Suprapubic skin (tissue), 4 donors: ENCODE results near the gene RUSF1. TPM values are rescaled to one million over a fixed set of nuclear protein-coding genes. Genes with fewer than 3 reads are reported as not detected.
"Not testable (repeated sequence)": the region's sequence is repeated elsewhere in the genome, so short reads cannot be mapped to it uniquely, and the experiment has no call there.

Experiments used
- DNase-seq, 2 donors: peaks; one replicate each; pipeline ENCODE4 v3.0.0-alpha.2; 2019; ENCODE audit warnings: low spot score in 2 of 2
- H3K27ac ChIP-seq: fragments of 200-600 bp; sonication (generic); one replicate; pipeline ENCODE4 v1.5.1; 2019
- H3K27me3 ChIP-seq: fragments of 200-600 bp; sonication (generic); one replicate; pipeline ENCODE4 v1.5.1; 2019
- H3K36me3 ChIP-seq: fragments of 200-600 bp; sonication (generic); one replicate; pipeline ENCODE4 v1.5.1; 2019
- H3K4me1 ChIP-seq: fragments of 200-600 bp; sonication (generic); one replicate; pipeline ENCODE4 v1.5.1; 2019
- H3K4me3 ChIP-seq: fragments of 200-600 bp; sonication (generic); one replicate; pipeline ENCODE4 v1.5.1; 2019; ENCODE audit warnings: mild to moderate bottlenecking
- H3K9me3 ChIP-seq: fragments of 200-600 bp; sonication (generic); one replicate; pipeline ENCODE4 v1.5.1; 2019
- EP300 ChIP-seq: sonication (generic); formaldehyde crosslinking; IDR thresholded peaks from one replicate; pipeline ENCODE4 v1.6.1; 2017; ENCODE audit warnings: antibody characterized with exemption
- POLR2A ChIP-seq, 2 donors: fragments of 450-650 bp; IDR thresholded peaks; one replicate each; pipeline ENCODE4 v1.6.1; 2017; ENCODE audit warnings: antibody characterized with exemption in 2 of 2, mild to moderate bottlenecking in 2 of 2, moderate library complexity in 2 of 2
- POLR2AphosphoS5 ChIP-seq, 3 donors: sonication (generic); formaldehyde crosslinking; IDR thresholded peaks; one replicate each; pipeline ENCODE4 v1.6.1; 2017; ENCODE audit warnings: antibody characterized with exemption in 3 of 3
- WGBS: methylation state at CpG from one replicate; pipeline ENCODE4 v1.1.5; 2018; 5-methylcytosine and 5-hydroxymethylcytosine counted together
- total RNA-seq, 4 donors: library from RNA; depleted of rRNA; stranded (reverse); fragments of >200 nt; gene quantifications; one replicate each; pipeline ENCODE4 v1.1.0, GENCODE V29; 2016
- TF ChIP-seq, protein P1 (sequence below), 2 donors: fragments of 200-600 bp in 1 of 2; fragments of 450-650 bp in 1 of 2; sonication (generic) in 1 of 2; IDR thresholded peaks; one replicate each; pipeline ENCODE4 v1.5.1; 2016 to 2019; ENCODE audit warnings: antibody characterized with exemption in 2 of 2, mild to moderate bottlenecking in 1 of 2, moderate library complexity in 1 of 2

Gene RUSF1
- total RNA-seq, 4 donors from 2014 or later = 44.6 to 109 (median 56.1) TPM

DNA sequence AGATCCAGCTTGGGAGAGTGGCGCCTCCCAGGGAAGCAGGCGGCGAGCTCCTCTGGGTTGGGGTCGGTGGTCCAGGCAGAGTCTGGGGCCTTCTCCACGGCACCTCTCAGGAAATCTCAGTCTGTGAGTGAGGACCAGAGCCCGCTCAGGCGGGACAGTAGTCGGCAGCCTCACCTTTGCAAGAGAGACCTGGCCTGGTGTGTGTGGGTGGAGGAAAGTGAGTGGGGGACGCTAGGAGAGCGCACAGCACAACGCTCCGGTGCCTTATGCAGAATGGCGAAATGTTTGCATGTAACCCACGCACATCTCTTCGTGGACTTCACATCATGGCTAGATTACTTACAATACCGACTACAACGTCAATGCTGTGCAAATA is 21.7 kb upstream of the RUSF1 start:
- 48% methylated on average over 12 of the region's 17 CpGs for WGBS
- Histone ChIP-seq H3K4me3 (peak overlapping the region; percentile 50), H3K27me3 (peaks cover 32% of the 10 kb centered on the region), H3K4me1 (peaks cover 18% of the 10 kb centered on the region), H3K27ac (no peak overlapping the region), H3K9me3 (no peaks in the 10 kb centered on the region), H3K36me3 (no peaks in the 10 kb centered on the region)
- DNase-seq = no peak
- TF ChIP-seq EP300 (no peak), POLR2A (IDR thresholded peaks at IDR 0.05) (no peak), POLR2AphosphoS5 (IDR thresholded peaks at IDR 0.05) (no peak)
- TF ChIP-seq, protein P1, sequence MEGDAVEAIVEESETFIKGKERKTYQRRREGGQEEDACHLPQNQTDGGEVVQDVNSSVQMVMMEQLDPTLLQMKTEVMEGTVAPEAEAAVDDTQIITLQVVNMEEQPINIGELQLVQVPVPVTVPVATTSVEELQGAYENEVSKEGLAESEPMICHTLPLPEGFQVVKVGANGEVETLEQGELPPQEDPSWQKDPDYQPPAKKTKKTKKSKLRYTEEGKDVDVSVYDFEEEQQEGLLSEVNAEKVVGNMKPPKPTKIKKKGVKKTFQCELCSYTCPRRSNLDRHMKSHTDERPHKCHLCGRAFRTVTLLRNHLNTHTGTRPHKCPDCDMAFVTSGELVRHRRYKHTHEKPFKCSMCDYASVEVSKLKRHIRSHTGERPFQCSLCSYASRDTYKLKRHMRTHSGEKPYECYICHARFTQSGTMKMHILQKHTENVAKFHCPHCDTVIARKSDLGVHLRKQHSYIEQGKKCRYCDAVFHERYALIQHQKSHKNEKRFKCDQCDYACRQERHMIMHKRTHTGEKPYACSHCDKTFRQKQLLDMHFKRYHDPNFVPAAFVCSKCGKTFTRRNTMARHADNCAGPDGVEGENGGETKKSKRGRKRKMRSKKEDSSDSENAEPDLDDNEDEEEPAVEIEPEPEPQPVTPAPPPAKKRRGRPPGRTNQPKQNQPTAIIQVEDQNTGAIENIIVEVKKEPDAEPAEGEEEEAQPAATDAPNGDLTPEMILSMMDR (IDR thresholded peaks at IDR 0.05) = no peak

GRCh38 chr16:31529108-31529936 is 21.1 kb upstream of the RUSF1 start:
- Histone ChIP-seq H3K27ac (no peak overlapping the region), H3K4me1 (peaks cover 18% of the 10 kb centered on the region), H3K27me3 (peaks cover 28% of the 10 kb centered on the region), H3K9me3 (no peaks in the 10 kb centered on the region), H3K36me3 (no peaks in the 10 kb centered on the region), H3K4me3 (peak overlapping the region; percentile 50)
- no peak for DNase-seq
- TF ChIP-seq POLR2A (IDR thresholded peaks at IDR 0.05) (no peak), POLR2AphosphoS5 (IDR thresholded peaks at IDR 0.05) (no peak), EP300 (no peak)
- TF ChIP-seq, protein P1 (IDR thresholded peaks at IDR 0.05) = no peak
- WGBS = 2% methylated on average over 37 of the region's 52 CpGs

DNA sequence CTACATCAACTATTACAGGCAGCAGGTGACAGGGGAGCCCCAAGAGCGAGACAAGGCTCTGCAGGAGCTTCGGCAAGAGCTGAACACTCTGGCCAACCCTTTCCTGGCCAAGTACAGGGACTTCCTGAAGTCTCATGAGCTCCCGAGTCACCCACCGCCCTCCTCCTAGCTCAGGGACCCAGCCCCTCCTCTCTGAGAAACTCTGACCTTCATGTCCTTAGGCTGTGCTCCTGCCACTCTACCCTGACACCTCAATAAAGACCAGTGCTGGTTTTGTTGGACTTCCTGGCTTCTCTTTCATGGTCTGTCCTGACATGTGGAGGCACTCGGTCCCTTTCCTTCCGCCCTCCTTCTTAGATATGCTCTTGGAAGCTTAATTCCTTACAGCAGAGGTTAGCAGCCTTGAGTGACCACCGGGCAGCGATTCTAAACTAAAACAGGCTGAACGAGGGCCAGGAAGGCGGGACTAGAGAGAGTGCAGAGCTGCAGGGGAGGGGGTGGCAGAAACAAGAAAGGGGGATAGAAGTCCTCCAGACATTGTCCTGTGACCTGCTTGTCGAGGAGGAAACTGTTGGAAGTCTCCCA is 20.4 kb upstream of the RUSF1 start:
- peak overlapping the region; percentile 50 for H3K4me3 ChIP-seq
- H3K27me3 ChIP-seq = peaks cover 26% of the 10 kb centered on the region
- no peak overlapping the region for H3K27ac ChIP-seq
- H3K4me1 ChIP-seq = peaks cover 18% of the 10 kb centered on the region
- H3K9me3 ChIP-seq = no peaks in the 10 kb centered on the region
- H3K36me3 ChIP-seq = no peaks in the 10 kb centered on the region
- 43% methylated on average over 11 of the region's 11 CpGs for WGBS
- no peak for TF ChIP-seq POLR2A (IDR thresholded peaks at IDR 0.05)
- TF ChIP-seq EP300 = no peak
- TF ChIP-seq, protein P1 (IDR thresholded peaks at IDR 0.05) = no peak
- no peak for TF ChIP-seq POLR2AphosphoS5 (IDR thresholded peaks at IDR 0.05)
- no peak for DNase-seq

GRCh38 chr16:31527734-31528274 is 19.6 kb upstream of the RUSF1 start, which contains the start of gene AHSP:
Gene AHSP, plus strand, starts transcription at chr16:31527900. Its CDS starts 240 bp downstream, at chr16:31528140.
- DNase-seq = no peak
- TF ChIP-seq POLR2A (IDR thresholded peaks at IDR 0.05) (no peak), POLR2AphosphoS5 (IDR thresholded peaks at IDR 0.05) (no peak), EP300 (no peak)
- TF ChIP-seq, protein P1 (IDR thresholded peaks at IDR 0.05) = no peak
- H3K27ac ChIP-seq = no peak within 1 kb of the TSS
- WGBS = 51% methylated on average over 6 of the region's 6 CpGs
- H3K27me3 ChIP-seq = peaks cover 22% of the 10 kb centered on the region
- H3K36me3 ChIP-seq = no peaks in the 10 kb centered on the region
- H3K9me3 ChIP-seq = no peaks in the 10 kb centered on the region
- peak within 1 kb of the TSS; percentile 50 for H3K4me3 ChIP-seq
- H3K4me1 ChIP-seq = peaks cover 18% of the 10 kb centered on the region

DNA sequence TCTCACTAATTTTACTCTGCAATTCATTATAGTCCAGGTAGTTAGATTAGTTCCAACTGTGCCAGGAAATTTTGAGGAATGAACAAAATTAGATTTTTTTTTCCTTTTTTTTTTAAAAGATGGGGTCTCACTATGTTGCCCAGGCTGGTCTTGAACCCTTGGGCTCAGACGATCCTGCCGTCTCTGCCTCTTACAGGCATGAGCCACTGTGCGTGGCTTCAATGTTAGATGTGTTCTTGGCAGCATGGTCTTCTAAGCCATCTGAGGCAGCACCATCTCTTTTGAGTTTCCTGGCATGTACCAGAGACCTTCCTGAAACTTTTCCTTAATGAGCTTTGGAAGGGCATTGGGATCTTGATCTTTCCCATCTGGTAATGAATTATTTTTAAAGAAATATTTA is 16.9 kb upstream of the RUSF1 start:
- H3K4me3 ChIP-seq = no peak overlapping the region
- DNase-seq = no peak
- no peak overlapping the region for H3K27ac ChIP-seq
- H3K4me1 ChIP-seq = peaks cover 18% of the 10 kb centered on the region
- WGBS = 93% methylated on average over 3 of the region's 3 CpGs
- H3K36me3 ChIP-seq = no peaks in the 10 kb centered on the region
- peaks cover 18% of the 10 kb centered on the region for H3K27me3 ChIP-seq
- no peak for TF ChIP-seq POLR2A (IDR thresholded peaks at IDR 0.05)
- TF ChIP-seq POLR2AphosphoS5 (IDR thresholded peaks at IDR 0.05) = no peak
- TF ChIP-seq, protein P1 (IDR thresholded peaks at IDR 0.05) = no peak
- no peak for TF ChIP-seq EP300
- H3K9me3 ChIP-seq = no peaks in the 10 kb centered on the region

DNA sequence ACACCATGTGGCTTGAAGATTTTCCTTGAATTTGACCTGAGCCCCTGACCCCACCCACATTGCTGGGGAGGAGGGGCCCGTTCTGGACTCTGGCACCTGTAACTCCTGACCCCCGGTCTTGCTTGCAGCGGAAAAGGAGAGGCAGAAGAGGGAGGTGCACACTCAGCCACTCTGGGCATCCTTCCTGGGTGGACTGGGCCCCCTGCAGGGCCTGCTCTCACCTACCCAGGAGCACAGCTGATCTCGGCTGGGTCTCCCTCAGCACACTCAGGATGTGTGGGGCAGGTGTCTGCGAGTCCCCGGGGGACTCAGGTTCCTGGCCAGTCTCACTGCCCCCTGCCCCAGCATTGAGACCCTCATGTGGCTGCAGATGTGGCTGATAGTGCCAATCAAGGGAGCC is 15.6 kb upstream of the RUSF1 start:
- not testable (repeated sequence) for H3K27me3 ChIP-seq, H3K27ac ChIP-seq, H3K36me3 ChIP-seq, H3K9me3 ChIP-seq, DNase-seq, H3K4me3 ChIP-seq, H3K4me1 ChIP-seq
- 77% methylated on average over 3 of the region's 6 CpGs for WGBS
